ENCODE data around the gene NEO1.

The NEO1 gene

DNA sequence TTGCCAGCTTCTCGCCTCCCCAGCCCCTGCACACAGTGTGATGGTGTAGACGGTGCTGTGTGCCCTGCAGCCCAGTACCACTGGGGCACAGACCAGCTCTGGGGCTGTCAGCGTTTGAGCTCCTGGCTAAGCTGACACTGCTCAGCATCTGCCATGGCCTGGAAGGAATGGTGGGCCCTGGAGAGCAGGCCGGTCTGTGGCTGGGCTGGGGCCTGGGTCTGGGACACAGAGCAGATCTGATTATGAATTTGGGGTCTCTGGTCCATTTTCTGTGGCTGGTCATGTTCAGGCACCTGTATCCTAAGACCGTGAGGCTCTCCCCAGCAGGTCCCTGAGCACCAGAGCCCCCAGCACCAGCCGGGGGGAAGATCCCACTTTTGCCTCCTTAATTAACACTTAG is 281.8 kb downstream of the NEO1 start:
- no peak for DNase-seq

DNA sequence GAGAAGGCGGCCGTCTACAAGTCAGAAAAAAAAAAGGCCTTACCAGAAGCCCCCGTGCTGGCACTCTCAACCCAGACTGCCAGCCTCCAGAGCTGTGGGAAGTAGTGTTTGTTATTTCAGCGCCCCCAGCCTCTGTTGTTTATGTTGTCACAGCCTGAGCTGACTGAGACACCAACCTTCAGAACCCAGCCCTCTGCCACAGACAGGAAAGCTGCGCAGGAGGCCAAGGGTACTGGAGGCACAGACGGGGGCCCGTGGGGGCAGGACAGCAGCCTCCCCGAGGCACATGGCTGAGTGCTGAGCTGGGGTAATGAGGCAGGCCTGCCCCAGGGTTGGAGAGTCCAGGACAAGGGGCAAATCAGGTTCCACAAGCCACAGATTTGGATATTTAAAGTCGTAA is 282.8 kb downstream of the NEO1 start:
- DNase-seq = no peak

DNA sequence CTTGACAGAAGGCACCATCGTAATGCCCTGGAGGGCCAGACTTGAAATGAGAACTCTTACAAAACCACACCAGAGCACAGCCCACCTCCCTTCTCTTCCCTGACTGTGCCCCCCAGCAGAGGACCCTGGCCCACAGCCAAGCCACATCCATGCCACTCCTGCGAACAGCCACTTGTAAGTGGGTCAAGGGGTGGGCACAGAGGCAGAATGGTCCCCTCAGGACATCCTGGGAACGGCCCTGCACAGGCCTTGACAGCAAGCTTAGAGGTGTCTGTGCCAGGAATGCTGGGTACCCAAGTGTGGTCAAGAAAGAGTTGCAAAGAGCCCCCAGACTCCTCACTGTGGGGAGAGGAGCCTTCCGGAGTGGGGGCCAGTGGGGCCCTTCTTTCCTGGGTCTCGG is 283.2 kb downstream of the NEO1 start:
- DNase-seq = no peak

DNA sequence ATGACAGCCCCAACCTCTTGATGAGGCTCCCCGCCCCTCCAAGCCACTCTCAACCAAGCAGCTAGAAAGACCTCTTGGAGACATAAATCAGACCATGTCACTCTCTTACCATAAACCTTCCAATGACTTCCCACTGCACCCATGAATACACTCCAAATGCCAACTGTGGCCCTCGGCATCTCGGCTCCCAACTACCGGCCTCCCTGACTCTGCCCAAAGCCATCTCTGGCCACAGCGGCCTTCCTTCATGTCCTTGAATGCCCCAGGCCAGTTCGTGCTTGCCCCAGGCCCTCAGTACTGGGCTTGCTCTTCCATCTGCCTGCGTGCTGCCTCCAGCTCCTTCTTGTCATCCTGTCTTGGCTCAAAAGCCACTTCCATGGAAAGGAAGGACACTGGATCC is 284.5 kb downstream of the NEO1 start:
- no peak for DNase-seq

DNA sequence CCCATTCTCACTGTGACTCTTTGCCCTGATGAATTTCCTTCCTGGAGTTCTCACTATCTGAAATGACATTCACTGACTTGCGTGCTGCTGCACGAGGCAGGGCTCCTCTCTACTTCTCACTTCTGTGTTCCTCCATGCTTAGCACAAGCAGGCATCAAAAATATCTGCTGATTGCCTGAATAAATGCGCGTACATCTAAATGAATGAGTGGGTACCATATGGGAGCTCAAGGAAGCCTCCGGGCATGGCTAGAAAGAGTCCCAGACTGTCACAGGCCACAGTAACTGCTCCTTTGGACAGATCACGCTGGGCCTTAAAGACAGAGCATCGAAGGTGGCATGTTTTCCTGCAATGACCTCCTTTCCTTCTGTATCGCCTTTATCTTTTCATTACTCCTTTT is 284.9 kb downstream of the NEO1 start:
- DNase-seq = no peak

DNA sequence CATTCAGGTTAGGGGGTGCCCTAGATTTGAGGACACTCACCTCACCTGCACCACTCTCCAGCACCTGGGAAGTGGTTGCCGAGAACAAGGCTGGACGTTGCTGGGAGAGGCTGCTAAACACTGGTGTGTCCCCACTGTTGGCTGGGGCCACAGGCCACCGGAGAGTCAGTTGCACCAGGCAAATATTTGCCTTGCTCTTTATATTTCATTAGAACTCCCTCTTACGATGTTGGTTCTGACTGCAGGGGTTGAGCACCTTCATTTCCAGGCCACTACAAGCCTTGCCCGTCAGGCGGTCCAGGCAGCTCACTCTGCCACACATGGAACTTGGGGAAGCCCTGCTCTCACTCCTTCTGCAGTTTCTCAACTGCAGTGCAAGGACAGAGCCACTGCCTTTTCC is 285.8 kb downstream of the NEO1 start:
- DNase-seq = no peak

DNA sequence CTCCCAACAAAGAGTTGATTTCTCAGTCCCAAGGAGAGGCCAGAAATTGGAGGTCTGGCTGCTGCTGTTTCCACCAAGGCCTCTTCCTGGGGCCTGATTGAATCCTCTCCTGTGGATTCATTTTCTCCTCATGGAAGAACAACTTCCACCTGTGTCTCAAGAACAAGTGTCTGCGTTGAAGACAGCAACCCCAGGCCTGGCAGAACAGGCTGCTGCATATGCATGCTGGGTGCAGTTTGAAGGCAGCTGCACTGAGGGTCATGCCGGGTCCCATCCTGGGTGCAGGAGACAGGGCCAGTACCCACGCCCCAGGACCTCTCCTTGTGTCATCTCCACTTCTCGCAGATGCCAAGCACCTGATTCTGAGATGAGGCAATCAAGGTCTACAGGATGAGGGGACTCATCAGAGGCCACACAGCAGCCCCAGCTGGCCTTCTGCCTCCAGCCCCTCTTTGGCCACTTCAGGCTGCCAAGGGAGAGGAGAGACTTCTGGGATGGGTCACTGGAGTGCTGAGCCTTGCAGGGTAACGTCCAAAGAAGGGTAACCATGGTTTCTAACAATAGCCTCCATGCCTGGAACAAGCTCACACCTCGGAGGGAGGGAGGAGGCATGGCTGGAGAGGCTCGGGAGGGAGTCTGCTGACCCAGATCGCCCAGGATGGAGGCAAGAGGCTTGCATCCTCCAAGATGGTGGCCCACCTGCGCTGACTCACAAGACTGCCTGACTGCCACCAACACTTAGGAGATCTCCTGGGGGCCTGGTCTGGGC is 286.5 kb downstream of the NEO1 start:
- DNase-seq = no peak

DNA sequence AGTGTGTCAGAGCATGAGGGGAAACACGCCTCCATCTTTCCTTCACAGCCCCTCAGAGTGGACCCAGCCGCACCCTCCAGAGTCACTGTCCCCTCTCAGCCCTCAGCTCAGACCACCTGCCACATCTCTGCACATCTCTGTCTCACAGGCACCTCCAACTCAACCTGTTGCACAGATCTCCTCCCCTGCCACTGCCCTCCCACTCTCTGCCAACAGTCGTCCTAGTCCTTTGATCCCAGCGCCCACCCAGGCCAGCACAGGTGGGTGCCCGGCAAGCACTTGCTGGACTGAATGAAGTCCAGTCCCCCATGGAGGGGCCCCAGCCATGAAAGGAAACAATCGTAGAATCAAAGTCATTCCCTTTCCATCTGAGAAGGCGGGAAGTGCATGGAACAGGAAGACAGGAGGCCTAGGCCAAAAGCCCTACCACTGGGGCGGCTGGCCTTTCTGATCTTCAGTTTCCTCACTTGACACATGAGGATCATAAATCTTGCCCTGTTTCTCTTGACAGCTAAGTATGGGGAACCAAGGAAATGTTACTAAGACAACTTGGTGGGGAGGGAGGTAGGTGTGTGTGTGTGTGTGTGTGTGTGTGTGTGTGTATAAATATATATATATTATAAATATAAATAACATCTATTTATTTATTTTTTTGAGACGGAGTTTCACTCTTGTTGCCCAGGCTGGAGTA is 288.4 kb downstream of the NEO1 start:
- no peak for DNase-seq

DNA sequence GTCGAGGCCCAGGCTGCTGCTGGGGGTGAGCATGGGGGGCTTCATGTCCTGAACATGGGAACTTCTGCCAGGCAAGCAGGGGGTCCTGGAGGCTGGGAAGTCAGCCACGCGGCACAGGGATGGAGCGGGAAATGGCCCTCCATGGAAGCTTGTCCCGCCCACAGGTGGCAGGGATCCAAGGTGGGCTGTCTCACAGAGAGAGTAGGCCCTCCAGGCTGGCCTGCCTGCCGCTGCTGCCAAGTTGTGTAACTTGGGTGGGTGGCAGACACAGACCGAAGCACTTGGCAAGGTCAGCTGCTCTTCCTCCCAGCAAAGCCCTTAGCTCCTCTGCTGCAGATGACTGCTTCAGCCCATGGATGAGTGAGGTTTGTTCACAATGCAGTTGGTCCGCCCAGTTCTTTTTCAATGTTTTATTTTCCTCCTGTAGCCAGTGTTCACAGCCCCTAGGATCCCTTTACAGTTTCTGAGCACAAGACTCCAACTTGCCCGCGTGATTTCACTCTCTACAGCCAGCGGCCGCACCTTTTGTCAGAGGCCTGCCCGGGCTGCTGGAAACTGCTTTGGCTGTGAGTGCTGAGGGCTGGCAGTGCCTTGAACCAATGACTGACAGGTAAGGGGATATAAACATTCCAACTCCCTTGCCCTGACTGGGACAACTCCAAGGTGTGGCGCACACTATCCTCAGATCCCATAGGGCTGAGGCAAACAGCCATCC is 289.8 kb downstream of the NEO1 start:
- DNase-seq = no peak

DNA sequence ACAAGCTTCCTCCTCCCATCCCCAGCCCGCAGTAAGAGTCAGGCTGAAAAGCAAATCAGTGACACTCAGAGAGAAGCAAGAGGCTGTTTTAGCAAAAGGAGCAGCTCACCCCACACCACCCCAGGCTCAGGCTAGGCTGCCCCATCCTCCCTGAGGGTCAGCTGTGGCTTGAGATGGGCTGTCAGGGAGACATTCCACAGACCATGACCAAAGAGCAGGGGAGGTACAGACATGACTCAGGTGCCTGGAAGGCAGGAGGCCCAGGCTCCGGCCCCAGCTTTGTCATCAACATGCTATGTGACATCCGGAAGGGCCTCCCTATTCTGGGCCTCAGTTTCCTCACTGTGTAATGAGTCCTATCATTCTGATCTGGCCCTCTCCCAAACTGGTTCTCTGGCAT is 291.8 kb downstream of the NEO1 start:
- no peak for DNase-seq

DNA sequence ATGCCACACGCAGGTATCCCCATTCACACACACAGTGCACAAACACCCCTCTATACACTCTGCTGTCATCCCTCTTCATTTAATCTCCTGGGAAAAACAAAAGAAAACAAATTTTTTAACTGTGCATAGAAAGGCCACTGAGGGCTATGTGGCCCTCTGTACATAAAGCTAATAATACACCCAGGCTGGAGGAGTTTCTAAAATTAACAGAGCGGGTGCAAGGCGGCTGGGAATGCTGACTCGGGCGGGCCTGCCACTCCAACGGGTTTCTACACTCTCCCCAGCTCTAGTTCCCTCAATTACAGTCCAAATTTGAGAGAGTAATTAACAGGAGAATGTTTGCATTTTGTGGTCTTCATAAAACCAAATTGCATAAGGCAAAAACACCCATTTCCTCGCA is 293.4 kb downstream of the NEO1 start:
- no peak for DNase-seq

DNA sequence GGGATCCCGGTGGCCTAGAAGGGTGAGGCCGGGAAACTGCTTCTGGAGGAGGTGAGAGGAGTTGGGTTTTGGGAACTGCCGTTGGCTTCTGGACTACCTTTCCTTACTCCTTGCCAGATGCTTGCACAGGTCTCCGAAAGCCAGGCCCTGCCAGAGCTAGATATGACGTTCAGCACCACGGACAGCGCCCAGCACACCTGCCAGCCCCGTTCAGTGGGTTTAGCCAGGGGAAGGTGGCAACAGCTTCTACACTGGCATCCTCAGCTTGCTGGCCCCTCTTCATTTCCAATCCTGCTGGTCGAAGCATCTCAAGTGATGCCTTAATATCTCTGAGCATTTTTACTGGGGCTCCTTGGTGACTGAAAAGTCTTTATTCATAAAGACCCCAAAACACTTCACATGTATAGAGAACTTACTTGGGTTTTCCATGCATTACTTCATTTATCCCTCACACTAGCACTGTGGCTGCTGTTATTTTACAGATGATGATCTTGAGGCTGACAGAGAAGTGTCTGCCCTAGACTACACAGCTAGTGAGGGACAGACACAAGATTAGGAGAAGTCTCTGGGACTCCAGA is 294.6 kb downstream of the NEO1 start:
- no peak for DNase-seq

DNA sequence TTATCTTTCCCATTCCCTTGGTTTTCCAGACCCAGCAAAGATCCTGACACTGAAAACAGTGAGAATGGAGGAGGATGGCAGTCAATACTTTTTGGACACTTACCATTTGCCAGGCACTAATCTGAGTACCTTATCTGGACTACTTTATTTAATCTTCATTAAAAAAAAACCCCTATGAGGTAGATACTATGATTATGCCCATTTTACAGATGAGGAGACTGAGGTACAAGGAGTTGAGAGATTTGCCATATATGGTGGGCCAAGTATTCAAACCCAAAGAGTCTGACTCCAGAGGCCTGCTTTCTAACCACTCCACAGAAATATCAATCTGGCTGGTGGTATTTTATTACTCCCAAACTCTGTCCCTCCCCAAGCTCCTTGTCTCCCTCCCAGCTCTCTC is 296.9 kb downstream of the NEO1 start:
- DNase-seq = no peak

DNA sequence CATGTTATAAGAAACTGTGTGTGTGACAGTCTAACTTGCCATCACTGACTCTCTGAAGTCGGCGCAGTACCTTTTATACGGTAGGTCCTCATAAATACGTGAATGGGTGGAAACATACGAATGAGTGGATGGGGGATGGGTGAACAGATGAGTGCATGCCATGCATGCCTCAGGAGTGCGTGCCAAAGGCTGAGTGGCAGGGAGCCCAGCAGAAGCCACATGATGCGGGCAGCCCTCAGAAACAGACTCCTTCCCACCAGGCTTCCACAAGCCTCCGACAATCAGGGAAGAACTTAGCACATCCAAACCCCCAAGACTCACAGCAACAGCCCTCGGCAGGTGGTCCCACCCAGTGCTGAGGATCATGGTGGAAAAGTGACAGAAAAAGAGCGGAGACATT is 299.8 kb downstream of the NEO1 start:
- no peak for DNase-seq

DNA sequence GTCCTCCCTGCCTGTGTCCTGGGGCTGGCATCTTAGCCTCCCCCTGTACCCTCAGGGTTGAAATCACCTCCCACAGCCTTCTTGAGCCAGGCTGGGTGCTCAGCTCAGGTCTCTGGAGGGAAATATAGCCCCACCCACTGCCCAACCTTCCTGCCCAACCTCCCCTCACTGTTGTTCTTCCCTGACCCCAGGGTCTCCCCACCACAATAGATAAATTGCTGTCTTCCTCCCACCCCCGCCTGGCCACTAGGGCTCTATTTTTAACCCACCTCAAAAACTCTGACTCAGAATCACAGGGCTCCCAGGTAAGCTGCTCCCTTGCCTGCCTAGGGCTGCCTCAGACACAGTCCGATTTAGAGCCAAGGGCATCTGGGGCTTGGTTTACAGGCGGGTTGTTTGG is 301.5 kb downstream of the NEO1 start:
- no peak for DNase-seq

DNA sequence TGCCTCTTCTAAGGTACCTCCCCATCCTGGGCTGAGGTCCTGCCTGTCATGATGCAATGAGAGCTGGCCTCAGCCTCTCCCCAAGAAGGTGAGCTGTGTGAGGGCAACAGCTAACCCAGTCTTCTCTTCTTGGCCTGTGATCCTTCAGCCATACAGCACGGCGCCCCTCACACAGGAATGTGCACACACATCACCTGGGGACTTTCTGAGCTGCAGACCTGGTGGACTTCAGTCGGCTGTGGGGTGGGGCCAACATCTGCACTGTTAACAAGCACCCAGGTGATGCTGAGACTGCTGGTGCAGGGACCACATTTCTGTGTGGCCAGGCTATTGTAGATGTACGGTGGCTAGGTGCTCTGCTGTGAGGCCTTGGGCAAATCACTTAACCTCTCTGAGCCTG is 302.0 kb downstream of the NEO1 start:
- no peak for DNase-seq

Data from GF-D8 (cell line).